ENCODE results near the gene MFNG. TPM values are rescaled to one million over a fixed set of nuclear protein-coding genes. Genes with fewer than 3 reads are reported as not detected.

The MFNG gene
- total RNA-seq, 1 experiment from 2014 or later, result 3.3 TPM

- Histone ChIP-seq H2AFZ (ENCODE audit: low read length) (no peak overlapping the region), H3K14ac (ENCODE audit: insufficient read depth, low read length) (no peak overlapping the region)
- no peak overlapping the region for H3K4me3 Mint-ChIP-seq
Observed at GRCh38 chr22:37442537-37442936, 43.6 kb downstream of the MFNG start.

More at GRCh38 chr22:37442537-37442936, 43.6 kb downstream of the MFNG start:
- Histone ChIP-seq H3K4me2 (ENCODE audit: insufficient read depth, insufficient read length, low read length) (no peak overlapping the region), H3K4me1 (ENCODE audit: insufficient read depth, low read length) (no peaks in the 10 kb centered on the region), H2AK5ac (ENCODE audit: insufficient read length, low read length) (no peak overlapping the region), H2BK15ac (ENCODE audit: low read depth, low read length) (no peak overlapping the region), H2BK12ac (ENCODE audit: insufficient read length, low read depth, low read length) (no peak overlapping the region), H3K4ac (ENCODE audit: low read depth, low read length) (no peak overlapping the region), H3T11ph (ENCODE audit: low read length) (no peak overlapping the region), H3K18ac (ENCODE audit: insufficient read length, low read depth, low read length) (no peak overlapping the region), H4K5ac (ENCODE audit: insufficient read length, low read depth, low read length) (no peak overlapping the region), H2BK5ac (ENCODE audit: insufficient read length, low read length) (no peak overlapping the region), H4K8ac (replicated peaks; ENCODE audit: insufficient read length, low read depth, low read length) (no peak overlapping the region), H3K56ac (ENCODE audit: insufficient read length, low read depth, low read length) (no peak overlapping the region), H3K23me2 (ENCODE audit: insufficient read length, low read depth, low read length, poor library complexity, severe bottlenecking) (no peaks in the 10 kb centered on the region), H4K91ac (ENCODE audit: insufficient read length, low read depth, low read length) (no peak overlapping the region), H3K23ac (ENCODE audit: insufficient read length, low read depth, low read length) (no peak overlapping the region), H3K9me3 (ENCODE audit: control insufficient read depth, low read depth, low read length) (no peaks in the 10 kb centered on the region), H3K27me3 (ENCODE audit: insufficient read depth, low read length) (no peaks in the 10 kb centered on the region), H2BK120ac (ENCODE audit: low read depth, low read length, poor library complexity, severe bottlenecking) (no peak overlapping the region), H4K20me1 (ENCODE audit: control insufficient read depth, insufficient read depth, insufficient read length) (no peaks in the 10 kb centered on the region), H3K27ac (ENCODE audit: insufficient read length, low read depth, low read length) (no peak overlapping the region), H3K9ac (ENCODE audit: extremely low read depth, insufficient read length, low read length) (no peak overlapping the region), H3K79me1 (ENCODE audit: insufficient read depth, low read depth, low read length, poor library complexity, severe bottlenecking) (no peaks in the 10 kb centered on the region), H2BK20ac (ENCODE audit: low read depth, low read length, poor library complexity, severe bottlenecking) (no peak overlapping the region), H3K79me2 (ENCODE audit: insufficient read depth, low read length) (no peaks in the 10 kb centered on the region)
- peaks cover 43% of the 10 kb centered on the region for H3K27me3 Mint-ChIP-seq (ENCODE audit: low read depth)
- H3K9me3 Mint-ChIP-seq, result peaks cover 5% of the 10 kb centered on the region in 2 experiments; a peak in 4 of 5 replicates
- no peak for TF ChIP-seq CTCF (conservative IDR thresholded peaks at IDR 0.05)
- DNase-seq, result no peak
- peaks cover 0 to 4% (median 3%) of the 10 kb centered on the region in 3 experiments; a peak in 1 of 7 replicates for H3K36me3 Mint-ChIP-seq (ENCODE audit: insufficient read depth in 1 of 3, low read depth in 3 of 3)
- H3K4me1 Mint-ChIP-seq, result no peaks in the 10 kb centered on the region
- WGBS (ENCODE audit: extremely low coverage, insufficient read length, low lambda C conversion rate), result no CpG with 5 or more reads among the region's 2 CpGs
- no peak overlapping the region for H3K27ac Mint-ChIP-seq

Data from H9 (cell line).